K562 (cell line): Measurements from ENCODE around the gene ESPN. TPM values are rescaled to one million over a fixed set of nuclear protein-coding genes. Genes with fewer than 3 reads are reported as not detected.

Experiments
- ARID2 ChIP-seq: fragments of 450-650 bp; IDR thresholded peaks from 2 replicates; pipeline ENCODE4 v1.6.1; 2017; ENCODE audit warnings: antibody characterized with exemption, mild to moderate bottlenecking
- ATF1 ChIP-seq, 2 experiments: fragments of 450-650 bp in 1 of 2; IDR thresholded peaks; 2 replicates each; pipeline ENCODE4 v1.6.1; 2016; ENCODE audit warnings: missing compliant biosample characterization in 1 of 2, missing genetic modification characterization in 1 of 2
- BRCA1 ChIP-seq, 2 experiments: fragments of 450-650 bp in 1 of 2; sonication (generic) in 1 of 2; formaldehyde crosslinking in 1 of 2; IDR thresholded peaks; 2 replicates each; pipeline versions ENCODE4 v1.5.0 to v1.6.1; 2017 to 2020; ENCODE audit warnings: mild to moderate bottlenecking in 1 of 2, missing genetic modification reagents in 1 of 2
- ERF ChIP-seq: fragments of 450-650 bp; formaldehyde crosslinking; IDR thresholded peaks from 2 replicates; pipeline ENCODE4 v1.4.0; 2020; ENCODE audit warnings: mild to moderate bottlenecking, mixed read lengths
- ESRRB ChIP-seq: fragments of 250-450 bp; sonication (Bioruptor Pico); IDR thresholded peaks from 2 replicates; pipeline ENCODE4 v1.5.0; 2020; ENCODE audit warnings: mild to moderate bottlenecking, moderate library complexity, borderline replicate concordance
- EZH2 ChIP-seq: IDR thresholded peaks from 2 replicates; pipeline ENCODE4 v1.6.1; 2012; ENCODE audit warnings: low read depth, mild to moderate bottlenecking, inconsistent platforms, low read length, borderline replicate concordance
- KDM1A ChIP-seq, 2 experiments: fragments of 450-650 bp; IDR thresholded peaks; 2 replicates each; pipeline ENCODE4 v1.6.1; 2016; ENCODE audit warnings: mild to moderate bottlenecking in 2 of 2
- MEF2A ChIP-seq: IDR thresholded peaks from 2 replicates; pipeline ENCODE4 v1.6.1; 2011; ENCODE audit warnings: low read depth, mild to moderate bottlenecking, low read length, moderate library complexity; ENCODE audit not compliant: control insufficient read depth
- MNT ChIP-seq, 2 experiments: fragments of 450-650 bp; conservative IDR thresholded peaks; 2 replicates each; pipeline ENCODE4 v1.6.1; 2017; ENCODE audit warnings: mild to moderate bottlenecking in 2 of 2, moderate library complexity in 2 of 2
- NFYB ChIP-seq: IDR thresholded peaks from 2 replicates; pipeline ENCODE4 v1.6.1; 2011; ENCODE audit warnings: mild to moderate bottlenecking, moderate library complexity; ENCODE audit not compliant: insufficient read length; ENCODE audit errors: extremely low read depth
- OTX1 ChIP-seq: fragments of 450-650 bp; formaldehyde crosslinking; IDR thresholded peaks from 2 replicates; pipeline ENCODE4 v1.4.0; 2022; ENCODE audit warnings: mild to moderate bottlenecking
- POLR2H ChIP-seq: IDR thresholded peaks from 2 replicates; pipeline ENCODE4 v1.6.1; 2016; ENCODE audit warnings: missing genetic modification characterization, low read depth, mild to moderate bottlenecking, control low read depth, missing compliant biosample characterization, moderate library complexity
- RAD51 ChIP-seq: fragments of 450-650 bp; IDR thresholded peaks from 2 replicates; pipeline ENCODE4 v1.7.1; 2016; ENCODE audit warnings: low read depth, mild to moderate bottlenecking, borderline replicate concordance
- ZEB2 ChIP-seq: fragments of 450-650 bp; IDR thresholded peaks from 2 replicates; pipeline ENCODE4 v1.6.1; 2016
- ZNF133 ChIP-seq: fragments of 250-450 bp; sonication (Bioruptor Pico); IDR thresholded peaks from 2 replicates; pipeline ENCODE4 v1.4.0; 2020; ENCODE audit warnings: mild to moderate bottlenecking
- ZNF263 ChIP-seq: sonication (generic); formaldehyde crosslinking; IDR thresholded peaks from 2 replicates; pipeline ENCODE4 v1.8.0; 2022; ENCODE audit warnings: mild to moderate bottlenecking, missing genetic modification reagents, borderline replicate concordance
- ZNF318 ChIP-seq, 2 experiments: fragments of 450-650 bp; IDR thresholded peaks; 2 replicates each; pipeline ENCODE4 v1.6.1; 2016; ENCODE audit warnings: mild to moderate bottlenecking in 2 of 2, borderline replicate concordance in 1 of 2, low read depth in 1 of 2, moderate library complexity in 1 of 2
- ZNF785 ChIP-seq: fragments of 250-450 bp; sonication (Bioruptor Pico); IDR thresholded peaks from 2 replicates; pipeline ENCODE4 v1.4.0; 2020; ENCODE audit warnings: mild to moderate bottlenecking
- ZSCAN29 ChIP-seq: fragments of 450-650 bp; IDR thresholded peaks from 2 replicates; pipeline ENCODE4 v1.6.1; 2017
- polyA plus RNA-seq, 8 experiments: library from polyadenylated mRNA; depleted of rRNA in 4 of 8; stranded (reverse) in 5 of 8; unstranded in 3 of 8; fragments of >200 nt; fragmentation: Nextera tagmentation in 2 of 8; fragmentation: Illumina TruSeq in 1 of 8; extraction: Ambion mirVana in 2 of 8; extraction: Trizol in 1 of 8; gene quantifications; 2 replicates each; pipeline versions ENCODE4 v1.2.1 to v1.2.3, GENCODE V29; 2011 to 2014; ENCODE audit warnings: inconsistent platforms in 1 of 8, missing spikeins in 1 of 8
- total RNA-seq, 7 experiments: library from RNA; depleted of rRNA in 6 of 7; stranded (reverse); fragments of >200 nt in 6 of 7; fragmentation: Illumina TruSeq in 2 of 7; extraction: Trizol in 2 of 7; gene quantifications; 2 replicates each; pipeline versions ENCODE4 v1.2.1 to v1.2.3, GENCODE V29; 2011 to 2021; ENCODE audit warnings: low replicate concordance in 1 of 7

Gene ESPN
- total and polyA plus RNA-seq, 9 of the 15 experiments (the other 6 are each of a cell fraction or from before 2014, with no cell fraction given) = 0.07 to 1.2 (median 0.45) TPM; not detected in 3

- TF ChIP-seq ZNF318 (IDR thresholded peaks at IDR 0.05; ENCODE audit: borderline replicate concordance in 1 of 2, low read depth in 1 of 2) (no peak), NFYB (no peak), ESRRB (no peak), MNT (conservative IDR thresholded peaks at IDR 0.05) (peak in 1 of 2 experiments; percentile 72; a peak in 3 of 4 replicates), ZNF133 (no peak), ATF1 (CRISPR knock-in tag; IDR thresholded peaks at IDR 0.05) (no peak), ATF1 (tag; IDR thresholded peaks at IDR 0.05) (no peak), ERF (CRISPR knock-in tag) (no peak), RAD51 (no peak), POLR2H (tag) (no peak), ZSCAN29 (no peak), MEF2A (no peak), OTX1 (CRISPR knock-in tag) (no peak), KDM1A (IDR thresholded peaks at IDR 0.05) (no peak), ARID2 (no peak), EZH2 (no peak), ZNF263 (CRISPR knock-in tag) (no peak), BRCA1 (IDR thresholded peaks at IDR 0.05) (no peak), BRCA1 (CRISPR knock-in tag; IDR thresholded peaks at IDR 0.05) (no peak), ZEB2 (no peak), ZNF785 (CRISPR knock-in tag) (no peak)
These were observed 15.9 kb downstream of the ESPN start (continued) for GRCh38 chr1:6440198-6441126.
